Fibroblast of villous mesenchyme (primary cell): ENCODE measurements around the gene MDFI. TPM values are rescaled to one million over a fixed set of nuclear protein-coding genes. Genes with fewer than 3 reads are reported as not detected.

Source experiments
- DNase-seq: peaks from one replicate; pipeline ENCODE4 v3.0.0-alpha.2; 2010; ENCODE audit warnings: low read depth
- H3K4me3 ChIP-seq: 2 replicates; pipeline ENCODE4 v1.5.1; 2011; ENCODE audit warnings: low read depth, mild to moderate bottlenecking, low read length
- CTCF ChIP-seq: IDR thresholded peaks from 2 replicates; pipeline ENCODE4 v1.5.1; 2012; ENCODE audit warnings: low read depth, mild to moderate bottlenecking, low read length; ENCODE audit not compliant: insufficient read depth
- total RNA-seq: library from RNA; depleted of rRNA; stranded (reverse); fragments of >200 nt; gene quantifications from 2 replicates; pipeline ENCODE4 v1.2.3, GENCODE V29; 2012

The MDFI gene
- total RNA-seq, 1 donor = not detected

- peak; percentile 61 for DNase-seq
- TF ChIP-seq CTCF = peak; percentile 78
- peak overlapping the region; percentile 29 for H3K4me3 ChIP-seq
Observed at GRCh38 chr6:41683523-41684310, 45.4 kb downstream of the MDFI start.

GRCh38 chr6:41684311-41685180 lies 46.3 kb downstream of the MDFI start:
- no peak for TF ChIP-seq CTCF
- no peak overlapping the region for H3K4me3 ChIP-seq
- no peak for DNase-seq

GRCh38 chr6:41685641-41686380 lies 47.5 kb downstream of the MDFI start:
- no peak for TF ChIP-seq CTCF
- DNase-seq = no peak
- no peak overlapping the region for H3K4me3 ChIP-seq

- no peak for DNase-seq
- no peak for TF ChIP-seq CTCF
- no peak overlapping the region for H3K4me3 ChIP-seq
Observed at GRCh38 chr6:41687501-41688175, 49.4 kb downstream of the MDFI start.

GRCh38 chr6:41688256-41688965 lies 50.1 kb downstream of the MDFI start:
- TF ChIP-seq CTCF = no peak
- H3K4me3 ChIP-seq = no peak overlapping the region
- DNase-seq = no peak
